Mammary epithelial cell (primary cell): ENCODE measurements around the gene NUDT14.

Experiments
- CTCF ChIP-seq, 2 donors: IDR thresholded peaks in 1 of 2; conservative IDR thresholded peaks in 1 of 2; 2 replicates each; pipeline ENCODE4 v1.5.1; 2011 to 2012; ENCODE audit warnings: inconsistent platforms in 2 of 2, low read length in 2 of 2, mild to moderate bottlenecking in 2 of 2, control low read depth in 1 of 2, low read depth in 1 of 2; ENCODE audit not compliant: insufficient read depth in 1 of 2; ENCODE audit errors: extremely low read depth in 1 of 2
- EZH2 ChIP-seq: IDR thresholded peaks from 2 replicates; pipeline ENCODE4 v1.6.1; 2012; ENCODE audit warnings: low read length, inconsistent platforms, borderline replicate concordance

- TF ChIP-seq EZH2 (no peak), CTCF (conservative IDR thresholded peaks at IDR 0.05 in 1 of 2, IDR thresholded peaks at IDR 0.05 in 1 of 2; ENCODE audit: extremely low read depth in 1 of 2, insufficient read depth in 1 of 2, low read depth in 1 of 2, low read length in 2 of 2) (no peak)
Observed at GRCh38 chr14:105157872-105158271, 23.2 kb downstream of the NUDT14 start.
